ENCODE measurements around the gene MRPL14.

GRCh38 chr6:44063561-44064059 lies 63.6 kb downstream of the MRPL14 start:
- no peak for TF ChIP-seq TCF4 (CRISPR knock-in tag; IDR thresholded peaks at IDR 0.05; ENCODE audit: borderline replicate concordance)
- no peak for TF ChIP-seq PPARA (CRISPR knock-in tag; IDR thresholded peaks at IDR 0.05; ENCODE audit: borderline replicate concordance)
- TF ChIP-seq ZFP30 (CRISPR knock-in tag; IDR thresholded peaks at IDR 0.05): no peak
- no peak for TF ChIP-seq RARB (CRISPR knock-in tag; IDR thresholded peaks at IDR 0.05)
- TF ChIP-seq SNAI2 (CRISPR knock-in tag; IDR thresholded peaks at IDR 0.05): no peak
